Transverse colon (tissue), 3 donors: ENCODE results near the gene SMG6.

ENCODE experiments used
- EP300 ChIP-seq: sonication (generic); formaldehyde crosslinking; IDR thresholded peaks from one replicate; pipeline ENCODE4 v1.6.1; 2017; ENCODE audit warnings: antibody characterized with exemption, low read depth
- POLR2A ChIP-seq: fragments of 450-650 bp; IDR thresholded peaks from one replicate; pipeline ENCODE4 v1.6.1; 2016; ENCODE audit warnings: antibody characterized with exemption, mild to moderate bottlenecking, moderate library complexity
- TF ChIP-seq, protein P1 (sequence below), 5 experiments: fragments of 200-600 bp in 3 of 5; fragments of 450-650 bp in 2 of 5; sonication (generic) in 3 of 5; IDR thresholded peaks; 1 replicate in 2 of 5; 2 replicates in 3 of 5; pipeline ENCODE4 v1.5.1; 2016 to 2017; ENCODE audit warnings: antibody characterized with exemption in 5 of 5, inconsistent platforms in 3 of 5, mild to moderate bottlenecking in 2 of 5, moderate library complexity in 1 of 5

DNA sequence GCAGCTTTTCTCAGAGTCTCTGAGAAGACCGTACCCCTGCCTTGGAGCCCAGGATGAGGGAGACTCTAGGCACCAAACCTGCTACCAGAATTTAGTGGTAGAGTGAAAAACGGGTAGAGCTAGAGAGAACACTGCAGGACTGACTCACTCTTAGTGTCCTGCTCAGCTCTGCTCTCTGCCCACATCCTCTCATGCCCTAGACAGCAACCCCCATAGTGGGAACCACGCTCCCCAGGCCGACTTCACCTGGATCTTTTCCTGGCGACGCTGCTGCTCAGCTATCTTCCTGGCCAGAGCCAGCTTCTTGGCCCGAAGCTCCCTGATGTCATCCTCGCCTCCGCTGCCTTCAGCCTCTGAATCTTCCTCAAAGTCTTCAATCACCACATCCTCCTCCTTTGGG lies 222.0 kb downstream of the SMG6 start:
- TF ChIP-seq EP300 (no peak), POLR2A (no peak)
- TF ChIP-seq, protein P1, sequence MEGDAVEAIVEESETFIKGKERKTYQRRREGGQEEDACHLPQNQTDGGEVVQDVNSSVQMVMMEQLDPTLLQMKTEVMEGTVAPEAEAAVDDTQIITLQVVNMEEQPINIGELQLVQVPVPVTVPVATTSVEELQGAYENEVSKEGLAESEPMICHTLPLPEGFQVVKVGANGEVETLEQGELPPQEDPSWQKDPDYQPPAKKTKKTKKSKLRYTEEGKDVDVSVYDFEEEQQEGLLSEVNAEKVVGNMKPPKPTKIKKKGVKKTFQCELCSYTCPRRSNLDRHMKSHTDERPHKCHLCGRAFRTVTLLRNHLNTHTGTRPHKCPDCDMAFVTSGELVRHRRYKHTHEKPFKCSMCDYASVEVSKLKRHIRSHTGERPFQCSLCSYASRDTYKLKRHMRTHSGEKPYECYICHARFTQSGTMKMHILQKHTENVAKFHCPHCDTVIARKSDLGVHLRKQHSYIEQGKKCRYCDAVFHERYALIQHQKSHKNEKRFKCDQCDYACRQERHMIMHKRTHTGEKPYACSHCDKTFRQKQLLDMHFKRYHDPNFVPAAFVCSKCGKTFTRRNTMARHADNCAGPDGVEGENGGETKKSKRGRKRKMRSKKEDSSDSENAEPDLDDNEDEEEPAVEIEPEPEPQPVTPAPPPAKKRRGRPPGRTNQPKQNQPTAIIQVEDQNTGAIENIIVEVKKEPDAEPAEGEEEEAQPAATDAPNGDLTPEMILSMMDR (IDR thresholded peaks at IDR 0.05), result no peak
